Omental fat pad (tissue), 4 donors: Measurements from ENCODE around the gene CDK5. TPM values are rescaled to one million over a fixed set of nuclear protein-coding genes. Genes with fewer than 3 reads are reported as not detected.

Experiments used
- ATAC-seq: fragments of 150-250 bp; one replicate; pipeline ENCODE4 v1.9.1; 2016; ENCODE audit warnings: mild to moderate bottlenecking, moderate library complexity; ENCODE audit not compliant: low FRiP score
- DNase-seq: peaks from one replicate; pipeline ENCODE4 v3.0.0-alpha.2; 2019; ENCODE audit warnings: low spot score
- total RNA-seq, 4 donors: library from RNA; depleted of rRNA; stranded (reverse); fragments of >200 nt; gene quantifications; one replicate each; pipeline ENCODE4 v1.1.0, GENCODE V29; 2016
- TF ChIP-seq, protein P1 (sequence below), 3 donors: fragments of 450-650 bp; IDR thresholded peaks; one replicate each; pipeline ENCODE4 v1.5.1; 2016 to 2017; ENCODE audit warnings: antibody characterized with exemption in 3 of 3, mild to moderate bottlenecking in 3 of 3, moderate library complexity in 2 of 3

CDK5 gene
- total RNA-seq, 4 donors from 2014 or later = 6.1 to 10.4 (median 7.9) TPM

DNA sequence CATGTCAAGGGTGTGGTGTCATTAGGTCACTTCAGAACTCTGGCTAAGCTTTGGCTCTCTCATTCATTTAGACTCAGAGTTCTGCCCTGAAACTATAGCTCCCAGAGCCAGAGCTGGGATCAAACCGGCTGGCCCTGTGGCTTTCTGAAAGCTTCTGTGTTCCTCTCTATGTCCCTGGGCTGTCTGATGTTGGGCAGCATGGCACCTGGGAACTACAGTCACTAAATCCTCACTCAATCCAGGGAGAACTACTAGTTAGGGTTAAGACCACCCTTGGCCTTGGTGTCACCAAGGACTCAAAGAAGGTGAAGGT, 46.6 kb downstream of the CDK5 start:
- ATAC-seq = no peak
- TF ChIP-seq, protein P1, sequence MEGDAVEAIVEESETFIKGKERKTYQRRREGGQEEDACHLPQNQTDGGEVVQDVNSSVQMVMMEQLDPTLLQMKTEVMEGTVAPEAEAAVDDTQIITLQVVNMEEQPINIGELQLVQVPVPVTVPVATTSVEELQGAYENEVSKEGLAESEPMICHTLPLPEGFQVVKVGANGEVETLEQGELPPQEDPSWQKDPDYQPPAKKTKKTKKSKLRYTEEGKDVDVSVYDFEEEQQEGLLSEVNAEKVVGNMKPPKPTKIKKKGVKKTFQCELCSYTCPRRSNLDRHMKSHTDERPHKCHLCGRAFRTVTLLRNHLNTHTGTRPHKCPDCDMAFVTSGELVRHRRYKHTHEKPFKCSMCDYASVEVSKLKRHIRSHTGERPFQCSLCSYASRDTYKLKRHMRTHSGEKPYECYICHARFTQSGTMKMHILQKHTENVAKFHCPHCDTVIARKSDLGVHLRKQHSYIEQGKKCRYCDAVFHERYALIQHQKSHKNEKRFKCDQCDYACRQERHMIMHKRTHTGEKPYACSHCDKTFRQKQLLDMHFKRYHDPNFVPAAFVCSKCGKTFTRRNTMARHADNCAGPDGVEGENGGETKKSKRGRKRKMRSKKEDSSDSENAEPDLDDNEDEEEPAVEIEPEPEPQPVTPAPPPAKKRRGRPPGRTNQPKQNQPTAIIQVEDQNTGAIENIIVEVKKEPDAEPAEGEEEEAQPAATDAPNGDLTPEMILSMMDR (IDR thresholded peaks at IDR 0.05) = no peak

DNA sequence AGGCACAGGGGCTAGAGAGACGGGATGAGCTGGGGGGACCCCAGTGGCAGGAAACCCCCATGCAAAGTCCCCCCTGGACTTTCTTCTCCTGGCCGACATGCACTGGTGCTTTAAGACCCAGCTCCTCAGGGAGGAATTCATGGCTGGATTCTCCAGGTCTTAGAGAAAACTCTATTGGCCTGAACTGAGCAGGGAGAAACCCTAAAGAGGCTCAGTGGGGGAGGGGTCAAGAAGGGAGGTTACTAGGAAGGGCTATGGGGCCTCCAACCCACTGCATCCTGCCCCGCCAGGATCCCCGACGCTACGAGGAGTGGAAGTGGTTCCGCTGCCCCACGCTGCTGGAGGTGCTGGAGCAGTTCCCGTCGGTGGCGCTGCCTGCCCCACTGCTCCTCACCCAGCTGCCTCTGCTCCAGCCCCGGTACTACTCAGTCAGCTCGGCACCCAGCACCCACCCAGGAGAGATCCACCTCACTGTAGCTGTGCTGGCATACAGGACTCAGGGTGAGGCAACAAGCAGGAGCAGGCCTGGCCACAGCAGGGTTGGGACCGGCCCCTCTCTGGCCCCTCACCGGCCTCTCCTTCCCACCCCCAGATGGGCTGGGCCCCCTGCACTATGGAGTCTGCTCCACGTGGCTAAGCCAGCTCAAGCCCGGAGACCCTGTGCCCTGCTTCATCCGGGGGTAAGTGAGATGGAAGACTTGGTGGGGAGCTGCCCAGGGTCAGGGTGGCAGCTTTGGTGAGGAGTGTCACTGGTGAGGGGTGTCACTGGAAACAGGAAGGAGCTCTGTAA, 47.2 kb downstream of the CDK5 start:
- ATAC-seq (peak; percentile 46), DNase-seq (no peak)
- TF ChIP-seq, protein P1 (IDR thresholded peaks at IDR 0.05) = no peak

More for the DNA sequence above, 46.6 kb downstream of the CDK5 start:
- no peak for DNase-seq

GRCh38 chr7:151010037-151010306, 47.7 kb downstream of the CDK5 start:
- ATAC-seq = no peak
- TF ChIP-seq, protein P1 (IDR thresholded peaks at IDR 0.05) = no peak
- no peak for DNase-seq

DNA sequence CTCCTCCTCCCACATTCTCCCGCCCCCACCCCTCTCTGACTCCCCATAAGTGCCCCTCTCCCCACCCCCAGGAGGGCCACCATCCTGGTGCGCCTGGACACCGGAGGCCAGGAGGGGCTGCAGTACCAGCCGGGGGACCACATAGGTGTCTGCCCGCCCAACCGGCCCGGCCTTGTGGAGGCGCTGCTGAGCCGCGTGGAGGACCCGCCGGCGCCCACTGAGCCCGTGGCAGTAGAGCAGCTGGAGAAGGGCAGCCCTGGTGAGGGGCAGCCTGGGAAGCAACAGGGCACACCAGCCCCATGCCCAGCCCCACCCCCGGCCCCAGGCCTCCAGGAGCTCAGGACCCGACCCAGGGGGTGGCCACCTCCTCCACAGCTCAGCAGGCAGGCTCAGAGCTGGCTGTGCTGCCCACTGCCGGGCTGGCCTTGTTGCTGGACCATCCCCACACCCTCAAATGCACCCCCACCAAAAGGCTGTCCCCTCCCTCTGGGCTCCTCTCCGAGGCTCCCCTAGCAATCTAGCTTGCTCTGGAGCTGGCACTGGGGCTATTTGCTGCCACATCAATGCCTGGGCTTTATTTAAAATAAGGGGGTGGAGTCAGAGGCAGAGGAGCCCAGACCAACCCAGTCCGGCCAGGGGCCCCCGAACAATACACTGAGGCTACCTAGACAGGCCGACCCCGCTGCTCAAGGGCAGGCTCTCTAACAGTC, 48.2 kb downstream of the CDK5 start:
- ATAC-seq (no peak), DNase-seq (no peak)
- TF ChIP-seq, protein P1 (IDR thresholded peaks at IDR 0.05) = no peak

GRCh38 chr7:151008511-151009323, 49.0 kb downstream of the CDK5 start:
- ATAC-seq (peak; percentile 50), DNase-seq (peak; percentile 44)
- TF ChIP-seq, protein P1 (IDR thresholded peaks at IDR 0.05) = peak in 1 of 3 donors; percentile 10

GRCh38 chr7:151008143-151008510, 49.6 kb downstream of the CDK5 start:
- TF ChIP-seq, protein P1 (IDR thresholded peaks at IDR 0.05) = no peak
- DNase-seq (no peak), ATAC-seq (no peak)
